ENCODE results near the gene TRPC6. TPM values are rescaled to one million over a fixed set of nuclear protein-coding genes. Genes with fewer than 3 reads are reported as not detected.

Gene TRPC6
- polyA plus RNA-seq, 1 donor (not counting 4 experiments of a cell fraction or from before 2014, with no cell fraction given): 0.04 TPM

DNA sequence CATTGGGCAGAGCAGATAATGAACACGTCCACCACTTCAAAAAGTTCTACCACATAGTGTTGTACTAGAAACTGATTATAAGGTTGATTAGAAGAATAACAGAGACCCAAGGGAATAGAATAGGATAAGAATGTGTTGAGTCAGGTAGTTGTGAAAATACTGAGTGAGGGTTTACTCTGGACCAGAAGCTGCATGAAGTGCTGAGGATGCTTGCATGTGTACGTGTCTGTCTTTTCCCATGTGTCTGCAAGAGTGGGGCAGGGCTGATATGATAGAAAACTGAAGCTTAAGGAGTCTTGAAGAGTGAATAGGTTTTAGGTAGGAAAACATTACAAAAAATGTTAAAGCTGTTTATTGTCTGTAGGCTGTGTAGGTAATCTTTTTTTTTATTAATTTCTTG lies 20.6 kb downstream of the TRPC6 start:
- Histone ChIP-seq H3K9me1 (ENCODE audit: control insufficient read depth, extremely low read depth, insufficient read depth, low read length) (no peaks in the 10 kb centered on the region), H3K79me2 (ENCODE audit: control insufficient read depth, insufficient read depth, low read length) (no peaks in the 10 kb centered on the region), H4K20me1 (ENCODE audit: control insufficient read depth, extremely low read depth, insufficient read depth, low read length) (no peaks in the 10 kb centered on the region), H3K4me2 (ENCODE audit: control insufficient read depth, extremely low read depth, insufficient read depth, low read depth, low read length) (no peak overlapping the region), H2AFZ (ENCODE audit: control insufficient read depth, low read length) (no peak overlapping the region), H3K27ac (ENCODE audit: control insufficient read depth, insufficient read depth, low read length) (no peak overlapping the region), H3K36me3 (ENCODE audit: control insufficient read depth in 2 of 2, extremely low read depth in 1 of 2, insufficient read depth in 2 of 2, low read length in 2 of 2) (no peaks in the 10 kb centered on the region), H3K9me3 (ENCODE audit: control insufficient read depth, low read depth, low read length) (no peaks in the 10 kb centered on the region), H3K4me3 (ENCODE audit: control insufficient read depth in 2 of 3, extremely low read depth in 1 of 3, insufficient read depth in 2 of 3, low read depth in 1 of 3, low read length in 3 of 3) (no peak overlapping the region), H3K4me1 (ENCODE audit: control insufficient read depth, extremely low read depth, insufficient read depth, low read length) (no peaks in the 10 kb centered on the region), H3K9ac (ENCODE audit: control insufficient read depth, extremely low read depth, insufficient read depth, low read length) (no peak overlapping the region), H3K27me3 (ENCODE audit: control insufficient read depth, extremely low read depth, insufficient read depth, low read length) (no peaks in the 10 kb centered on the region)
- TF ChIP-seq EZH2 (IDR thresholded peaks at IDR 0.05; ENCODE audit: low read length): no peak
- TF ChIP-seq, protein P1, sequence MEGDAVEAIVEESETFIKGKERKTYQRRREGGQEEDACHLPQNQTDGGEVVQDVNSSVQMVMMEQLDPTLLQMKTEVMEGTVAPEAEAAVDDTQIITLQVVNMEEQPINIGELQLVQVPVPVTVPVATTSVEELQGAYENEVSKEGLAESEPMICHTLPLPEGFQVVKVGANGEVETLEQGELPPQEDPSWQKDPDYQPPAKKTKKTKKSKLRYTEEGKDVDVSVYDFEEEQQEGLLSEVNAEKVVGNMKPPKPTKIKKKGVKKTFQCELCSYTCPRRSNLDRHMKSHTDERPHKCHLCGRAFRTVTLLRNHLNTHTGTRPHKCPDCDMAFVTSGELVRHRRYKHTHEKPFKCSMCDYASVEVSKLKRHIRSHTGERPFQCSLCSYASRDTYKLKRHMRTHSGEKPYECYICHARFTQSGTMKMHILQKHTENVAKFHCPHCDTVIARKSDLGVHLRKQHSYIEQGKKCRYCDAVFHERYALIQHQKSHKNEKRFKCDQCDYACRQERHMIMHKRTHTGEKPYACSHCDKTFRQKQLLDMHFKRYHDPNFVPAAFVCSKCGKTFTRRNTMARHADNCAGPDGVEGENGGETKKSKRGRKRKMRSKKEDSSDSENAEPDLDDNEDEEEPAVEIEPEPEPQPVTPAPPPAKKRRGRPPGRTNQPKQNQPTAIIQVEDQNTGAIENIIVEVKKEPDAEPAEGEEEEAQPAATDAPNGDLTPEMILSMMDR (optimal IDR thresholded peaks at IDR 0.05 in 1 of 3, IDR thresholded peaks at IDR 0.05 in 1 of 3, conservative IDR thresholded peaks at IDR 0.05 in 1 of 3; ENCODE audit: extremely low read depth in 1 of 3, insufficient read depth in 2 of 3, low read length in 3 of 3): no peak
- FAIRE-seq: no peak
- dilution Hi-C loops (cut with MboI; ENCODE audit: extremely low pct_ligation_motif_present, low sequenced_read_pairs): no loop called here
- no peak for DNase-seq (ENCODE audit: low read depth, low spot score)

DNA sequence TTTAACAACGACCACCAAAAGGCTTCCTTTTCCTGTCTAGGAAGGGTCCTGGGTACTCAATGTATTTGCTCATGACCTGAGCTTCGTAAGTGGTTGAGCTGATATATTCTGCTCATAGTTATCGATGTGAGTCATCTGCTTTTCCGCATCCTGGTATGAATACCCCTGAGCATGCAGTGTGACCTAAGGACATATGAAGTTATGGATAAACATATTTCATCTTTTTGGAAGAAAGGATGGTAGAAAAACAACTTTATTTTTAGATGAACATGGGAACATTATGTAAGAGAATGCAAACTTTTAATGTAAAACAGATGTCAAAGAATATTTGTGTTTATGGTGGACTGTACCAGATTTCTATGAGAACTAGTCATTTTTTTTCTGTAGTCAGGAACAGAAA lies 28.4 kb downstream of the TRPC6 start:
- Histone ChIP-seq H3K4me3 (ENCODE audit: control insufficient read depth in 2 of 3, extremely low read depth in 1 of 3, insufficient read depth in 2 of 3, low read depth in 1 of 3, low read length in 3 of 3) (no peak overlapping the region), H3K4me2 (ENCODE audit: control insufficient read depth, extremely low read depth, insufficient read depth, low read depth, low read length) (no peak overlapping the region), H3K27me3 (ENCODE audit: control insufficient read depth, extremely low read depth, insufficient read depth, low read length) (no peaks in the 10 kb centered on the region), H3K27ac (ENCODE audit: control insufficient read depth, insufficient read depth, low read length) (no peak overlapping the region), H3K9me1 (ENCODE audit: control insufficient read depth, extremely low read depth, insufficient read depth, low read length) (no peaks in the 10 kb centered on the region), H4K20me1 (ENCODE audit: control insufficient read depth, extremely low read depth, insufficient read depth, low read length) (no peaks in the 10 kb centered on the region), H3K9me3 (ENCODE audit: control insufficient read depth, low read depth, low read length) (no peaks in the 10 kb centered on the region), H3K79me2 (ENCODE audit: control insufficient read depth, insufficient read depth, low read length) (no peaks in the 10 kb centered on the region), H3K4me1 (ENCODE audit: control insufficient read depth, extremely low read depth, insufficient read depth, low read length) (no peaks in the 10 kb centered on the region), H2AFZ (ENCODE audit: control insufficient read depth, low read length) (no peak overlapping the region), H3K36me3 (ENCODE audit: control insufficient read depth in 2 of 2, extremely low read depth in 1 of 2, insufficient read depth in 2 of 2, low read length in 2 of 2) (no peaks in the 10 kb centered on the region), H3K9ac (ENCODE audit: control insufficient read depth, extremely low read depth, insufficient read depth, low read length) (no peak overlapping the region)
- DNase-seq (ENCODE audit: low read depth, low spot score): no peak
- FAIRE-seq: no peak
- dilution Hi-C loops (cut with MboI; ENCODE audit: extremely low pct_ligation_motif_present, low sequenced_read_pairs): no loop called here
- no peak for TF ChIP-seq EZH2 (IDR thresholded peaks at IDR 0.05; ENCODE audit: low read length)
- TF ChIP-seq, protein P1 (optimal IDR thresholded peaks at IDR 0.05 in 1 of 3, IDR thresholded peaks at IDR 0.05 in 1 of 3, conservative IDR thresholded peaks at IDR 0.05 in 1 of 3; ENCODE audit: extremely low read depth in 1 of 3, insufficient read depth in 2 of 3, low read length in 3 of 3): no peak

Measured in keratinocyte (primary cell).